HepG2 (cell line): ENCODE results near the gene PAX7. TPM values are rescaled to one million over a fixed set of nuclear protein-coding genes. Genes with fewer than 3 reads are reported as not detected.

Experiments
- ATAC-seq: fragments of 200-7000 bp; cut with Tn5 transposase; 3 replicates; pipeline ENCODE4 v1.9.1; 2020; ENCODE audit warnings: mild to moderate bottlenecking, moderate library complexity
- BruUV-seq: library from RNA; stranded (reverse); fragments of 400-500 nt; replicated peaks from 2 replicates; lab custom pipeline; 2021; lab: Mats Ljungman, UMichigan
- CTCF ChIA-PET: fragments of 300-600 bp; formaldehyde crosslinking; extraction: SDS; loops from one replicate; lab custom pipeline; 2021; ENCODE audit warnings: low total read pairs, inconsistent platforms, low intra/inter-chr PET ratio; lab: Yijun Ruan, JAX
- POLR2A ChIA-PET: fragments of 350-600 bp; sonication (Branson Sonifier 250); formaldehyde crosslinking; loops from one replicate; lab custom pipeline; 2020; ENCODE audit warnings: antibody characterized with exemption, inconsistent platforms; lab: Yijun Ruan, JAX
- DNase-seq: peaks from one replicate; pipeline ENCODE4 v3.0.0-alpha.2; 2015; ENCODE audit warnings: low spot score
- FAIRE-seq: peaks from 3 replicates; lab custom pipeline; 2011; peaks lifted over from hg19 to GRCh38; lab: Jason Lieb, UNC
- H2AFZ ChIP-seq: one replicate; pipeline ENCODE4 v1.6.1; 2011; ENCODE audit warnings: low read length, inconsistent platforms
- H3K27ac ChIP-seq: fragments of 300-600 bp; 3 replicates; pipeline ENCODE4 v1.8.0; 2011; ENCODE audit warnings: mixed run types, mild to moderate bottlenecking, mixed read lengths, low read length, inconsistent platforms; ENCODE audit not compliant: insufficient read depth; ENCODE audit errors: extremely low read length
- H3K27me3 ChIP-seq, 2 experiments: fragments of 200-600 bp in 1 of 2; 2 replicates in 1 of 2; 3 replicates in 1 of 2; pipeline versions ENCODE4 v1.6.0 to v1.8.0; 2011; ENCODE audit warnings: low read length in 2 of 2, mild to moderate bottlenecking in 2 of 2, moderate library complexity in 2 of 2, inconsistent platforms in 1 of 2; ENCODE audit not compliant: insufficient read depth in 2 of 2, control insufficient read depth in 1 of 2
- H3K36me3 ChIP-seq, 2 experiments: fragments of 200-600 bp in 1 of 2; replicated peaks in 1 of 2; 2 replicates in 1 of 2; 3 replicates in 1 of 2; pipeline versions ENCODE4 v1.5.1 to v1.8.0; 2011; ENCODE audit warnings: low read length in 2 of 2, inconsistent platforms in 1 of 2; ENCODE audit not compliant: insufficient read depth in 2 of 2, control insufficient read depth in 1 of 2
- H3K4me1 ChIP-seq: 2 replicates; pipeline ENCODE4 v1.5.1; 2012; ENCODE audit warnings: low read length, inconsistent platforms; ENCODE audit not compliant: insufficient read depth
- H3K4me2 ChIP-seq: 2 replicates; pipeline ENCODE4 v1.6.0; 2011; ENCODE audit warnings: low read depth, low read length, inconsistent platforms
- H3K4me3 ChIP-seq, 3 experiments: fragments of 200-600 bp in 1 of 3; sonication (generic), shearing (Covaris generic) in 1 of 3; replicated peaks in 1 of 3; 2 replicates each; pipeline ENCODE4 v1.5.1; 2011 to 2016; ENCODE audit warnings: low read length in 3 of 3, inconsistent platforms in 2 of 3, low read depth in 2 of 3, mild to moderate bottlenecking in 2 of 3, control low read depth in 1 of 3, mixed read lengths in 1 of 3; ENCODE audit not compliant: insufficient read depth in 1 of 3
- H3K79me2 ChIP-seq: one replicate; pipeline ENCODE4 v1.6.1; 2011; ENCODE audit warnings: low read length, inconsistent platforms; ENCODE audit not compliant: insufficient read depth
- H3K9ac ChIP-seq: 2 replicates; pipeline ENCODE4 v1.6.0; 2011; ENCODE audit warnings: mild to moderate bottlenecking, low read depth, low read length, inconsistent platforms; ENCODE audit not compliant: insufficient read depth
- H3K9me3 ChIP-seq: 2 replicates; pipeline ENCODE4 v1.5.1; 2012; ENCODE audit warnings: mild to moderate bottlenecking, low read length
- H4K20me1 ChIP-seq: 2 replicates; pipeline ENCODE4 v1.6.0; 2011; ENCODE audit warnings: inconsistent platforms, mild to moderate bottlenecking, low read length, moderate library complexity; ENCODE audit not compliant: insufficient read depth
- DMAP1 ChIP-seq: IDR thresholded peaks from 2 replicates; pipeline ENCODE4 v1.6.1; 2016
- EZH2 ChIP-seq: conservative IDR thresholded peaks from 2 replicates; pipeline ENCODE4 v1.6.1; 2012; ENCODE audit warnings: mild to moderate bottlenecking, low read depth, low read length, moderate library complexity
- KDM3A ChIP-seq: IDR thresholded peaks from 2 replicates; pipeline ENCODE4 v1.6.1; 2018; ENCODE audit warnings: low read depth, missing compliant biosample characterization
- NFYC ChIP-seq: IDR thresholded peaks from 2 replicates; pipeline ENCODE4 v1.6.1; 2016; ENCODE audit warnings: missing genetic modification reagents, missing compliant biosample characterization
- POGZ ChIP-seq: sonication (generic); formaldehyde crosslinking; IDR thresholded peaks from 2 replicates; pipeline ENCODE4 v1.4.0; 2020; ENCODE audit warnings: mild to moderate bottlenecking, missing genetic modification reagents
- XBP1 ChIP-seq: sonication (generic); formaldehyde crosslinking; IDR thresholded peaks from 2 replicates; pipeline ENCODE4 v1.5.0; 2020; ENCODE audit warnings: missing genetic modification reagents
- ZFP1 ChIP-seq: IDR thresholded peaks from 2 replicates; pipeline ENCODE4 v1.6.1; 2016
- ZNF138 ChIP-seq: sonication (generic); formaldehyde crosslinking; IDR thresholded peaks from 2 replicates; pipeline ENCODE4 v1.5.0; 2020; ENCODE audit warnings: mild to moderate bottlenecking, low read depth, missing genetic modification reagents
- ZNF143 ChIP-seq: sonication (generic); formaldehyde crosslinking; IDR thresholded peaks from 2 replicates; pipeline ENCODE4 v1.4.0; 2020; ENCODE audit warnings: missing genetic modification reagents
- ZNF44 ChIP-seq: sonication (generic); formaldehyde crosslinking; IDR thresholded peaks from 2 replicates; pipeline ENCODE4 v1.5.1; 2020; ENCODE audit warnings: mild to moderate bottlenecking, missing genetic modification reagents
- ZNF543 ChIP-seq: sonication (generic); formaldehyde crosslinking; IDR thresholded peaks from 2 replicates; pipeline ENCODE4 v1.4.0; 2020; ENCODE audit warnings: mild to moderate bottlenecking, missing genetic modification reagents
- ZNF775 ChIP-seq: sonication (generic); formaldehyde crosslinking; IDR thresholded peaks from 2 replicates; pipeline ENCODE4 v1.4.0; 2020; ENCODE audit warnings: missing genetic modification reagents, mild to moderate bottlenecking, moderate library complexity, borderline replicate concordance
- WGBS: methylation state at CpG from one replicate; pipeline ENCODE4 v1.1.6; 2017; ENCODE audit warnings: low lambda C conversion rate; 5-methylcytosine and 5-hydroxymethylcytosine counted together
- in situ Hi-C: cut with HindIII; loops from 2 replicates; pipeline ENCODE4 v1.10.0; 2017; ENCODE audit warnings: low pct_unique_long_range_greater_than_20kb; ENCODE audit not compliant: extremely low pct_ligation_motif_present
- intact Hi-C: fragments of 100-400 bp; cut with micrococcal nuclease; formaldehyde crosslinking; loops from one replicate; pipeline ENCODE4 v1.10.0; 2022; ENCODE audit not compliant: unreplicated experiment
- polyA plus RNA-seq, 8 experiments: library from polyadenylated mRNA; depleted of rRNA in 3 of 8; stranded (reverse) in 7 of 8; unstranded in 1 of 8; fragments of >200 nt; fragmentation: Illumina TruSeq in 4 of 8; extraction: Trizol in 4 of 8; gene quantifications; 2 replicates each; pipeline versions ENCODE4 v1.2.1 to v1.2.3, GENCODE V29; 2011 to 2016; ENCODE audit warnings: low read depth in 4 of 8, missing spikeins in 1 of 8, mixed read lengths in 1 of 8; ENCODE audit not compliant: insufficient read depth in 1 of 8
- total RNA-seq, 5 experiments: library from RNA; depleted of rRNA; stranded (reverse); fragments of >200 nt; fragmentation: Illumina TruSeq; extraction: Trizol; gene quantifications; 2 replicates each; pipeline ENCODE4 v1.2.3, GENCODE V29; 2016; ENCODE audit warnings: low read depth in 1 of 5
- TF ChIP-seq, protein P1 (sequence below): IDR thresholded peaks from 2 replicates; pipeline ENCODE4 v1.6.1; 2016; ENCODE audit warnings: mild to moderate bottlenecking
- TF ChIP-seq, protein P2 (sequence below), 2 experiments: sonication (generic) in 1 of 2; formaldehyde crosslinking in 1 of 2; IDR thresholded peaks; 2 replicates each; pipeline versions ENCODE4 v1.4.0 to v1.6.1; 2018 to 2020; ENCODE audit warnings: missing genetic modification reagents in 2 of 2, borderline replicate concordance in 1 of 2, low read depth in 1 of 2, mild to moderate bottlenecking in 1 of 2, missing biosample characterization in 1 of 2
- TF ChIP-seq, protein P3 (sequence below): sonication (generic); formaldehyde crosslinking; IDR thresholded peaks from 2 replicates; pipeline ENCODE4 v1.8.1; 2022; ENCODE audit warnings: mild to moderate bottlenecking, missing genetic modification reagents
- TF ChIP-seq, protein P4 (sequence below): sonication (generic); formaldehyde crosslinking; IDR thresholded peaks from 2 replicates; pipeline ENCODE4 v1.5.0; 2020; ENCODE audit warnings: missing genetic modification reagents
- TF ChIP-seq, protein P5 (sequence below): sonication (generic); formaldehyde crosslinking; IDR thresholded peaks from 2 replicates; pipeline ENCODE4 v1.5.1; 2020; ENCODE audit warnings: mild to moderate bottlenecking, moderate library complexity, missing genetic modification reagents

PAX7 gene
- total and polyA plus RNA-seq, 2 of the 13 experiments (the other 11 are each of a cell fraction or from before 2014, with no cell fraction given) = not detected

DNA sequence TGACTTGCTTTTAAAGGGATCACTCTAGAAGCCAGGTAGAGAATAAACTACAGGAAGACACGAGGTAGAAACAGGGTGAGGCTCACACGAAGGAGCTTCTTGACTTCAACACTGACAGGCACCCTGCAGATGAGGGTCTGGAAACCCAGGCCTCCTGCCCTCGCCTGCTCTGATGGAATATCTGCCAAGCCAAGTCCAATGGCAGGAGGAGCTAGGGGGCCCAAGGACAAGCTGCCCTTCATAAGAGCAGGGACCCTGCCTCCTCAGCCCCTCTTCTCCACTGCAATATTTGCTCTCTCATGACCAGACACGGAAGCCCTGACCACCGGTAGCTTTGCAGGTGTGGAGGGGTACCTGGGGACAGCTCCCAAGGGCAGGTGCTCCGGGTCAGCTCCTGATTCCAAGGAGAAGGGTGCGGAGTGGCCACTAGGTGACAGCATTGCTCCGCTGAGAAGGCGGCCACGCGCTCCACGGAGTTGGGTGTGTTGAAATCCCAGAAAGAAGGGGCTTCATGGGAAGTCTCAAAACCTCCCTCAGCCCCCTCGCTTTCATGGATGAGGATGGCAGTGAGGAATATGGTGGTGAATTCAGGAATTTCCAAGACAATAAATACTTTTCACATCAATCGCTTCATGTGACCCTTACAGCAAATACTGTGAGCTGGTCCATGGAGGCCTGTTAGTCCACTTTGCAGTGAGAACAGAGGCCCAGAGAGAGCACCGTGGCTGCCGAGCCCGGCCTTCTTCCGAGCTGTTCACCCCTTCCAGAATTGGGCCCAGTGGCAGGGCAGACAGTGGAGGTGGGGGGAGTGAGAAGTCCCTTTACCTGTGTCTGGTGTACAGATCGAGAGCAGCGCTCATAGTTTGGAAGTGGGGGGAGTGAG lies 33.2 kb upstream of the PAX7 start:
- H3K79me2 ChIP-seq = no peaks in the 10 kb centered on the region
- H3K27ac ChIP-seq = no peak overlapping the region
- in situ Hi-C loops (loop anchor here (5.0 kb wide), 1 partner anchor 225 kb away; no protein-coding TSS in a partner anchor), intact Hi-C loops (loop anchor here (1.0 kb wide), 1 partner anchor 84 kb away; no protein-coding TSS in a partner anchor)
- no TSS peak for BruUV-seq
- H3K9me3 ChIP-seq = no peaks in the 10 kb centered on the region
- ChIA-PET POLR2A (no interaction called here), CTCF (interaction anchor here (0.7 to 2.4 kb wide), 4 partner anchors 84 to 278 kb away, joined by 3 to 29 read pairs (median 14); no protein-coding TSS in a partner anchor)
- no peak overlapping the region for H3K9ac ChIP-seq
- H3K36me3 ChIP-seq = no peaks in the 10 kb centered on the region
- whole genome bisulfite sequencing = 6% methylated on average over 16 of the region's 20 CpGs
- H3K4me2 ChIP-seq = no peak overlapping the region
- H3K4me1 ChIP-seq = no peaks in the 10 kb centered on the region
- no peaks in the 10 kb centered on the region for H4K20me1 ChIP-seq
- peaks cover 0 to 10% of the 10 kb centered on the region in 2 experiments; a peak in 3 of 5 replicates for H3K27me3 ChIP-seq
- no peak overlapping the region for H2AFZ ChIP-seq
- FAIRE-seq (peak; percentile 48), DNase-seq (peak; percentile 18), ATAC-seq (peak; percentile 94)
- H3K4me3 ChIP-seq = no peak overlapping the region
- no peak for TF ChIP-seq POGZ
- TF ChIP-seq EZH2 = no peak
- TF ChIP-seq ZNF543 (CRISPR knock-in tag) = no peak
- TF ChIP-seq XBP1 = no peak
- no peak for TF ChIP-seq NFYC
- no peak for TF ChIP-seq ZNF775 (CRISPR knock-in tag)
- TF ChIP-seq, protein P1, sequence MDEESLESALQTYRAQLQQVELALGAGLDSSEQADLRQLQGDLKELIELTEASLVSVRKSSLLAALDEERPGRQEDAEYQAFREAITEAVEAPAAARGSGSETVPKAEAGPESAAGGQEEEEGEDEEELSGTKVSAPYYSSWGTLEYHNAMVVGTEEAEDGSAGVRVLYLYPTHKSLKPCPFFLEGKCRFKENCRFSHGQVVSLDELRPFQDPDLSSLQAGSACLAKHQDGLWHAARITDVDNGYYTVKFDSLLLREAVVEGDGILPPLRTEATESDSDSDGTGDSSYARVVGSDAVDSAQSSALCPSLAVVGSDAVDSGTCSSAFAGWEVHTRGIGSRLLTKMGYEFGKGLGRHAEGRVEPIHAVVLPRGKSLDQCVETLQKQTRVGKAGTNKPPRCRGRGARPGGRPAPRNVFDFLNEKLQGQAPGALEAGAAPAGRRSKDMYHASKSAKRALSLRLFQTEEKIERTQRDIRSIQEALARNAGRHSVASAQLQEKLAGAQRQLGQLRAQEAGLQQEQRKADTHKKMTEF (CRISPR knock-in tag) = no peak
- no peak for TF ChIP-seq ZFP1
- TF ChIP-seq, protein P2, sequence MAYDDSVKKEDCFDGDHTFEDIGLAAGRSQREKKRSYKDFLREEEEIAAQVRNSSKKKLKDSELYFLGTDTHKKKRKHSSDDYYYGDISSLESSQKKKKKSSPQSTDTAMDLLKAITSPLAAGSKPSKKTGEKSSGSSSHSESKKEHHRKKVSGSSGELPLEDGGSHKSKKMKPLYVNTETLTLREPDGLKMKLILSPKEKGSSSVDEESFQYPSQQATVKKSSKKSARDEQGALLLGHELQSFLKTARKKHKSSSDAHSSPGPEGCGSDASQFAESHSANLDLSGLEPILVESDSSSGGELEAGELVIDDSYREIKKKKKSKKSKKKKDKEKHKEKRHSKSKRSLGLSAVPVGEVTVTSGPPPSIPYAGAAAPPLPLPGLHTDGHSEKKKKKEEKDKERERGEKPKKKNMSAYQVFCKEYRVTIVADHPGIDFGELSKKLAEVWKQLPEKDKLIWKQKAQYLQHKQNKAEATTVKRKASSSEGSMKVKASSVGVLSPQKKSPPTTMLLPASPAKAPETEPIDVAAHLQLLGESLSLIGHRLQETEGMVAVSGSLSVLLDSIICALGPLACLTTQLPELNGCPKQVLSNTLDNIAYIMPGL (CRISPR knock-in tag; IDR thresholded peaks at IDR 0.05; ENCODE audit: borderline replicate concordance in 1 of 2, low read depth in 1 of 2) = no peak
- no peak for TF ChIP-seq ZNF44
- no peak for TF ChIP-seq KDM3A (CRISPR knock-in tag)
- TF ChIP-seq, protein P3, sequence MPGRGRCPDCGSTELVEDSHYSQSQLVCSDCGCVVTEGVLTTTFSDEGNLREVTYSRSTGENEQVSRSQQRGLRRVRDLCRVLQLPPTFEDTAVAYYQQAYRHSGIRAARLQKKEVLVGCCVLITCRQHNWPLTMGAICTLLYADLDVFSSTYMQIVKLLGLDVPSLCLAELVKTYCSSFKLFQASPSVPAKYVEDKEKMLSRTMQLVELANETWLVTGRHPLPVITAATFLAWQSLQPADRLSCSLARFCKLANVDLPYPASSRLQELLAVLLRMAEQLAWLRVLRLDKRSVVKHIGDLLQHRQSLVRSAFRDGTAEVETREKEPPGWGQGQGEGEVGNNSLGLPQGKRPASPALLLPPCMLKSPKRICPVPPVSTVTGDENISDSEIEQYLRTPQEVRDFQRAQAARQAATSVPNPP (CRISPR knock-in tag) = no peak
- no peak for TF ChIP-seq DMAP1 (CRISPR knock-in tag)
- TF ChIP-seq, protein P4, sequence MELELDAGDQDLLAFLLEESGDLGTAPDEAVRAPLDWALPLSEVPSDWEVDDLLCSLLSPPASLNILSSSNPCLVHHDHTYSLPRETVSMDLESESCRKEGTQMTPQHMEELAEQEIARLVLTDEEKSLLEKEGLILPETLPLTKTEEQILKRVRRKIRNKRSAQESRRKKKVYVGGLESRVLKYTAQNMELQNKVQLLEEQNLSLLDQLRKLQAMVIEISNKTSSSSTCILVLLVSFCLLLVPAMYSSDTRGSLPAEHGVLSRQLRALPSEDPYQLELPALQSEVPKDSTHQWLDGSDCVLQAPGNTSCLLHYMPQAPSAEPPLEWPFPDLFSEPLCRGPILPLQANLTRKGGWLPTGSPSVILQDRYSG (CRISPR knock-in tag) = no peak
- TF ChIP-seq, protein P5, sequence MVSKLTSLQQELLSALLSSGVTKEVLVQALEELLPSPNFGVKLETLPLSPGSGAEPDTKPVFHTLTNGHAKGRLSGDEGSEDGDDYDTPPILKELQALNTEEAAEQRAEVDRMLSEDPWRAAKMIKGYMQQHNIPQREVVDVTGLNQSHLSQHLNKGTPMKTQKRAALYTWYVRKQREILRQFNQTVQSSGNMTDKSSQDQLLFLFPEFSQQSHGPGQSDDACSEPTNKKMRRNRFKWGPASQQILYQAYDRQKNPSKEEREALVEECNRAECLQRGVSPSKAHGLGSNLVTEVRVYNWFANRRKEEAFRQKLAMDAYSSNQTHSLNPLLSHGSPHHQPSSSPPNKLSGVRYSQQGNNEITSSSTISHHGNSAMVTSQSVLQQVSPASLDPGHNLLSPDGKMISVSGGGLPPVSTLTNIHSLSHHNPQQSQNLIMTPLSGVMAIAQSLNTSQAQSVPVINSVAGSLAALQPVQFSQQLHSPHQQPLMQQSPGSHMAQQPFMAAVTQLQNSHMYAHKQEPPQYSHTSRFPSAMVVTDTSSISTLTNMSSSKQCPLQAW (CRISPR knock-in tag) = 0 out of 2 replicates have a peak, but pooled peaks have one; percentile 17
- no peak for TF ChIP-seq ZNF138
- TF ChIP-seq ZNF143 (CRISPR knock-in tag) = no peak
